Measurements from ENCODE around the gene HPS1.

Gene HPS1

GRCh38 chr10:98487649-98488048 lies 40.9 kb upstream of the HPS1 start:
- no peaks in the 10 kb centered on the region for H3K4me1 ChIP-seq (ENCODE audit: control insufficient read depth, insufficient read depth, low read length)
- no peaks in the 10 kb centered on the region for H3K36me3 ChIP-seq (ENCODE audit: control insufficient read depth in 2 of 2, insufficient read depth in 1 of 2, low read length in 2 of 2)
- ChIA-PET CTCF (no interaction called here), POLR2A (no interaction called here)
- no peak overlapping the region for H3K27ac ChIP-seq (ENCODE audit: extremely low read depth, low read depth, low read length)
- no peak for TF ChIP-seq ZNF18 (tag by site-specific recombination; IDR thresholded peaks at IDR 0.05)
- peak; percentile 58; the same call in 1 of the 2 replicates for TF ChIP-seq SCRT2 (tag by site-specific recombination; IDR thresholded peaks at IDR 0.05)
- no peak overlapping the region for H3K4me3 ChIP-seq (ENCODE audit: low read depth, low read length)
- no peaks in the 10 kb centered on the region for H3K9me3 ChIP-seq (ENCODE audit: control insufficient read depth, insufficient read depth, low read depth, low read length)

GRCh38 chr10:98486421-98486820 lies 39.7 kb upstream of the HPS1 start:
- Histone ChIP-seq H3K4me3 (ENCODE audit: low read depth, low read length) (no peak overlapping the region), H3K4me1 (ENCODE audit: control insufficient read depth, insufficient read depth, low read length) (no peaks in the 10 kb centered on the region), H3K27ac (ENCODE audit: extremely low read depth, low read depth, low read length) (no peak overlapping the region), H3K36me3 (ENCODE audit: control insufficient read depth in 2 of 2, insufficient read depth in 1 of 2, low read length in 2 of 2) (no peaks in the 10 kb centered on the region), H3K9me3 (ENCODE audit: control insufficient read depth, insufficient read depth, low read depth, low read length) (no peaks in the 10 kb centered on the region)
- ChIA-PET POLR2A (no interaction called here), CTCF (no interaction called here)
- TF ChIP-seq ZNF561 (tag by site-specific recombination; IDR thresholded peaks at IDR 0.05; ENCODE audit: borderline replicate concordance) (no peak), REST (tag by site-specific recombination; IDR thresholded peaks at IDR 0.05) (no peak), ZNF133 (tag by site-specific recombination; IDR thresholded peaks at IDR 0.05) (no peak), EGR2 (tag by site-specific recombination; IDR thresholded peaks at IDR 0.05; ENCODE audit: low read depth) (no peak), ZSCAN5A (tag by site-specific recombination; IDR thresholded peaks at IDR 0.05) (no peak)
- TF ChIP-seq, protein P1, sequence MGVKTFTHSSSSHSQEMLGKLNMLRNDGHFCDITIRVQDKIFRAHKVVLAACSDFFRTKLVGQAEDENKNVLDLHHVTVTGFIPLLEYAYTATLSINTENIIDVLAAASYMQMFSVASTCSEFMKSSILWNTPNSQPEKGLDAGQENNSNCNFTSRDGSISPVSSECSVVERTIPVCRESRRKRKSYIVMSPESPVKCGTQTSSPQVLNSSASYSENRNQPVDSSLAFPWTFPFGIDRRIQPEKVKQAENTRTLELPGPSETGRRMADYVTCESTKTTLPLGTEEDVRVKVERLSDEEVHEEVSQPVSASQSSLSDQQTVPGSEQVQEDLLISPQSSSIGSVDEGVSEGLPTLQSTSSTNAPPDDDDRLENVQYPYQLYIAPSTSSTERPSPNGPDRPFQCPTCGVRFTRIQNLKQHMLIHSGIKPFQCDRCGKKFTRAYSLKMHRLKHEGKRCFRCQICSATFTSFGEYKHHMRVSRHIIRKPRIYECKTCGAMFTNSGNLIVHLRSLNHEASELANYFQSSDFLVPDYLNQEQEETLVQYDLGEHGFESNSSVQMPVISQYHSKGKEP (tag by site-specific recombination; IDR thresholded peaks at IDR 0.05): no peak

GRCh38 chr10:98485959-98486358 lies 39.2 kb upstream of the HPS1 start:
- no peak overlapping the region for H3K4me3 ChIP-seq (ENCODE audit: low read depth, low read length)
- CTCF ChIA-PET: interaction anchor here (0.6 to 1.1 kb wide), 2 partner anchors 168 to 176 kb away, joined by 5 read pairs; no protein-coding TSS in a partner anchor
- H3K27ac ChIP-seq (ENCODE audit: extremely low read depth, low read depth, low read length): no peak overlapping the region
- H3K4me1 ChIP-seq (ENCODE audit: control insufficient read depth, insufficient read depth, low read length): no peaks in the 10 kb centered on the region
- no peaks in the 10 kb centered on the region for H3K9me3 ChIP-seq (ENCODE audit: control insufficient read depth, insufficient read depth, low read depth, low read length)
- POLR2A ChIA-PET: no interaction called here
- H3K36me3 ChIP-seq (ENCODE audit: control insufficient read depth in 2 of 2, insufficient read depth in 1 of 2, low read length in 2 of 2): no peaks in the 10 kb centered on the region
- TF ChIP-seq WT1 (tag by site-specific recombination; IDR thresholded peaks at IDR 0.05) (no peak), ZNF776 (tag by site-specific recombination; IDR thresholded peaks at IDR 0.05; ENCODE audit: borderline replicate concordance) (no peak), ZNF76 (tag by site-specific recombination; IDR thresholded peaks at IDR 0.05; ENCODE audit: borderline replicate concordance, low read depth) (no peak), ZFP37 (tag by site-specific recombination; IDR thresholded peaks at IDR 0.05) (no peak), ZFP41 (tag by site-specific recombination; IDR thresholded peaks at IDR 0.05; ENCODE audit: borderline replicate concordance) (no peak), ZNF354C (tag by site-specific recombination; IDR thresholded peaks at IDR 0.05; ENCODE audit: borderline replicate concordance, low read depth) (no peak), ZNF626 (tag by site-specific recombination; IDR thresholded peaks at IDR 0.05) (no peak), ZNF114 (tag by site-specific recombination; IDR thresholded peaks at IDR 0.05) (no peak), ZNF2 (tag by site-specific recombination; IDR thresholded peaks at IDR 0.05) (no peak), PRDM1 (tag by site-specific recombination; IDR thresholded peaks at IDR 0.05) (no peak), ZEB2 (tag by site-specific recombination; IDR thresholded peaks at IDR 0.05) (no peak), ZNF664 (tag by site-specific recombination; IDR thresholded peaks at IDR 0.05) (no peak)
- TF ChIP-seq, protein P2, sequence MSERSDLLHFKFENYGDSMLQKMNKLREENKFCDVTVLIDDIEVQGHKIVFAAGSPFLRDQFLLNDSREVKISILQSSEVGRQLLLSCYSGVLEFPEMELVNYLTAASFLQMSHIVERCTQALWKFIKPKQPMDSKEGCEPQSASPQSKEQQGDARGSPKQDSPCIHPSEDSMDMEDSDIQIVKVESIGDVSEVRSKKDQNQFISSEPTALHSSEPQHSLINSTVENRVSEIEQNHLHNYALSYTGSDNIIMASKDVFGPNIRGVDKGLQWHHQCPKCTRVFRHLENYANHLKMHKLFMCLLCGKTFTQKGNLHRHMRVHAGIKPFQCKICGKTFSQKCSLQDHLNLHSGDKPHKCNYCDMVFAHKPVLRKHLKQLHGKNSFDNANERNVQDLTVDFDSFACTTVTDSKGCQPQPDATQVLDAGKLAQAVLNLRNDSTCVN (tag by site-specific recombination; optimal IDR thresholded peaks at IDR 0.05): no peak

Measured in HEK293 (cell line).